ENCODE measurements around the gene HPD.
"Not testable (repeated sequence)": the region's sequence is repeated elsewhere in the genome, so short reads cannot be mapped to it uniquely, and the experiment has no call there.

Gene HPD

GRCh38 chr12:121883315-121883660 is 24.6 kb upstream of the HPD start:
- TF ChIP-seq CTCF (IDR thresholded peaks at IDR 0.05; ENCODE audit: low read depth, low read length, missing control alignments), result no peak
- H3K4me3 ChIP-seq (ENCODE audit: low read depth, low read length), result no peak overlapping the region
- no peak for DNase-seq (ENCODE audit: low read depth)
- in situ Hi-C loops (cut with HindIII; ENCODE audit: low sequenced_read_pairs), result no loop called here

GRCh38 chr12:121876080-121876447 is 17.4 kb upstream of the HPD start:
- in situ Hi-C loops (cut with HindIII; ENCODE audit: low sequenced_read_pairs); DNase-seq (ENCODE audit: low read depth); H3K4me3 ChIP-seq (ENCODE audit: low read depth, low read length): not testable (repeated sequence)

- in situ Hi-C loops (cut with HindIII; ENCODE audit: low sequenced_read_pairs), result no loop called here
- H3K4me3 ChIP-seq (ENCODE audit: low read depth, low read length), result no peak overlapping the region
- no peak for TF ChIP-seq CTCF (IDR thresholded peaks at IDR 0.05; ENCODE audit: low read depth, low read length, missing control alignments)
- no peak for DNase-seq (ENCODE audit: low read depth)
Measured at GRCh38 chr12:121875582-121875981, 16.9 kb upstream of the HPD start.

GRCh38 chr12:121874071-121874470 is 15.4 kb upstream of the HPD start:
- TF ChIP-seq CTCF (IDR thresholded peaks at IDR 0.05; ENCODE audit: low read depth, low read length, missing control alignments), result no peak
- H3K4me3 ChIP-seq (ENCODE audit: low read depth, low read length), result no peak overlapping the region
- in situ Hi-C loops (cut with HindIII; ENCODE audit: low sequenced_read_pairs), result no loop called here
- DNase-seq (ENCODE audit: low read depth), result no peak

GRCh38 chr12:121873216-121873569 is 14.5 kb upstream of the HPD start:
- H3K4me3 ChIP-seq (ENCODE audit: low read depth, low read length), result no peak overlapping the region
- no peak for TF ChIP-seq CTCF (IDR thresholded peaks at IDR 0.05; ENCODE audit: low read depth, low read length, missing control alignments)
- in situ Hi-C loops (cut with HindIII; ENCODE audit: low sequenced_read_pairs), result no loop called here
- no peak for DNase-seq (ENCODE audit: low read depth)

GRCh38 chr12:121872546-121873215 is 14.0 kb upstream of the HPD start:
- no peak overlapping the region for H3K4me3 ChIP-seq (ENCODE audit: low read depth, low read length)
- peak; percentile 47 for DNase-seq (ENCODE audit: low read depth)
- in situ Hi-C loops (cut with HindIII; ENCODE audit: low sequenced_read_pairs), result no loop called here
- TF ChIP-seq CTCF (IDR thresholded peaks at IDR 0.05; ENCODE audit: low read depth, low read length, missing control alignments), result no peak

- no peak overlapping the region for H3K4me3 ChIP-seq (ENCODE audit: low read depth, low read length)
- in situ Hi-C loops (cut with HindIII; ENCODE audit: low sequenced_read_pairs), result no loop called here
- TF ChIP-seq CTCF (IDR thresholded peaks at IDR 0.05; ENCODE audit: low read depth, low read length, missing control alignments), result no peak
- DNase-seq (ENCODE audit: low read depth), result no peak
Measured at GRCh38 chr12:121871467-121871866, 12.8 kb upstream of the HPD start.

GRCh38 chr12:121869229-121869628 is 10.6 kb upstream of the HPD start:
- DNase-seq (ENCODE audit: low read depth); in situ Hi-C loops (cut with HindIII; ENCODE audit: low sequenced_read_pairs); H3K4me3 ChIP-seq (ENCODE audit: low read depth, low read length): not testable (repeated sequence)

Data from astrocyte of the cerebellum (primary cell).